Activated naive CD4-positive, alpha-beta T cell treated with Interleukin-2 at 50 U/mL for 16 hours (primary cell): ENCODE measurements around the gene MAZ.
A peak's percentile ranks its signal among the peaks of the same experiment; 100 is the strongest.
"Not testable (repeated sequence)": the region's sequence is repeated elsewhere in the genome, so short reads cannot be mapped to it uniquely, and the experiment has no call there.

Experiments used
- DNase-seq: peaks from one replicate; pipeline ENCODE4 v3.0.0-alpha.2; 2020

Gene MAZ

DNA sequence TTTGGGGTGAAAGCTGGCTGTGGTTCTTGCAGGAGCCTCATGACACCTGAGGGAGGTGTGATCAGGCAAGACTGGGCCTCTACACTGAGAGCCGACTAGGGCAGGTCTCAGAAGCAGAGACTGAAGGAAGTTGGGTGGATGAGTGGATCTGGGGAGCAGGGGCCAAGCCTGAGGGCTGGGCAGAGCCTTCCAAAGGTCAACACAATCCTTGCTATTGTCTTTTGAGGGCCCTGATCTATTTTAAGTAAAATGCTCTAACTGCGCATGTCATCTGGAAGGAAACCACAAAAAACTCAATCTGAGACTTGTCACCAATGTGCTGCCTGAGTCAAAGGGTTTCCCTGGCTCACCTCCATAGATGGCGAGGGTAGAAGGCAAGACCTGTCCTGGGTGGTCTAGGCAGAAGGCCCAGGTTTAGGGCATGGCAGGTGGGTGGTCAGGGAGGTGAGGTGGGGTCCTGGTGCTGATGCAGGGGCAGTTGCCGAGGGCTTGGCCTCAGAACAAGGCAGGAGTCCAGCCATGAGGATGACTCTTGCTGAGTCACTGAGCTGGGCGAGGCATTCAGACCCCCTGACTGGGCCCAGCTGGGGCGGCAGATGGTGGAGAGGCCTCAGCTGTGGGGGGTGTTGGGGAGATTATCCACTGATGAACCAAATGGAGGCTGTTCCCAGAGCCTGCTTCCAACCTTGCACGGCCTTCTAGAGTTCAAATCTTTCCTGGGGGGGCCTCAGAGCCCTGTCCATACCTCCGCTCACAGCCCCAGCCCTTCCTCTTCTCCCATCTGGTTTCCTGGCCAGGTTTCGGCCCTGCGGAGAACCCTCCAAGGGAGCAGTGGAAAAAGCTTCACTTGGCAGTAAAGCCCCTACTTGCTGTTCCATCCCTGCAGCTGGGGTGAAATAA lies 19.1 kb downstream of the MAZ start:
- peak; percentile 53 for DNase-seq

- no peak for DNase-seq
Observed at GRCh38 chr16:29826342-29826695, 20.0 kb downstream of the MAZ start.

GRCh38 chr16:29830774-29831173 lies 24.4 kb downstream of the MAZ start:
- no peak for DNase-seq

DNA sequence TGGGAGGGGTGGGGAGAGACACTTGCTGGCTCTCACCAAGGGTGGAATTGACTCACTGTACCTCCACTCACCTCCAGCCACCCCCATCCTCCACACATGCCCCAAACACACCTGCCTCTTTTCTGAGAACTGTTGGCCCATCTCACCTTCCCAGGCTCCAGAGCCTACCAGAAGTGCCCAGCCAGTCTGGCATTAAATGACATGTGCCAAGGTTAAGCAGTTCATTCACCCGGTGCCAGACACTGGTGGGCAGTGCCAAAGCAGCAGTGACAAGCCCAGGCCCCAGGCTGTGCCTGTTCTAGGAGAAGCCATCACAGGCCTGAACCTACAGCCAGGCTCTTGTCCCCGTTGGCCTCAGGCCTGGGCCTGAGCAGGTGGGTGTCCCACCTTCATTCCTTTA lies 25.2 kb downstream of the MAZ start:
- DNase-seq = no peak

- DNase-seq = not testable (repeated sequence)
Observed at GRCh38 chr16:29833219-29833618, 26.9 kb downstream of the MAZ start.

DNA sequence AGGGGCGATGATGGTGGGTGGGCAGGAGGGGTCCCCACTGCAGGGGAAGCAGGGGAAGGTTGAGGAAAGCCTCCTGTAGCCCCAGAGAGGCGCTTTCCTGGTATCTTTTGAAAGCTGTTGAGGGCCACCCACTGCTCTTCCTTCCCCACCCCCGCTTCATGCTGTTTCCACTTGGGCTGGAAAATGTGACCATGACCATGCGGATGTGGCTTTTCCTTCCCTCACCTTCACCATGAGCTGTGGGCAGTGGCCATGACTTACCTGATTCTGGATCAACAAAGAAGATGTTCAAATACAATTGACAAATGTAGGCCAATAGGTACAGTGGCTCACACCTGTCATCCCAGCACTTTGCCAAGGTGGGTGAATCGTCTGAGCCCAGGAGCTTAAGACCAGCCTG lies 27.8 kb downstream of the MAZ start:
- no peak for DNase-seq

GRCh38 chr16:29835926-29836325 lies 29.6 kb downstream of the MAZ start:
- no peak for DNase-seq

DNA sequence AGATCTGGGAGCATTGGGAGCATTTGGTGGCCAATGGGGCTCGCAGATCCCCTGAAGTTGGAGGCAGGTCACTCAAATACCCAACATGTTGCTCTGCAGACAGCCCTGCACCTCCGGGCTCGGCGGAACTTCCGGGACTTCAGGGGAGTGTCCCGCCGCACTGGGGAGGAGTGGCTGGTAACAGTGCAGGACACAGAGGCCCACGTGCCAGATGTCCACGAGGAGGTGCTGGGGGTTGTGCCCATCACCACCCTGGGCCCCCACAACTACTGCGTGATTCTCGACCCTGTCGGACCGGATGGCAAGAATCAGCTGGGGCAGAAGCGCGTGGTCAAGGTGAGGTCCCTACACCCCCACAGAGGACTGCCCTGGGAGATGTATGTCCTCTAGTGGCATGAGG lies 30.3 kb downstream of the MAZ start:
- DNase-seq = no peak

DNA sequence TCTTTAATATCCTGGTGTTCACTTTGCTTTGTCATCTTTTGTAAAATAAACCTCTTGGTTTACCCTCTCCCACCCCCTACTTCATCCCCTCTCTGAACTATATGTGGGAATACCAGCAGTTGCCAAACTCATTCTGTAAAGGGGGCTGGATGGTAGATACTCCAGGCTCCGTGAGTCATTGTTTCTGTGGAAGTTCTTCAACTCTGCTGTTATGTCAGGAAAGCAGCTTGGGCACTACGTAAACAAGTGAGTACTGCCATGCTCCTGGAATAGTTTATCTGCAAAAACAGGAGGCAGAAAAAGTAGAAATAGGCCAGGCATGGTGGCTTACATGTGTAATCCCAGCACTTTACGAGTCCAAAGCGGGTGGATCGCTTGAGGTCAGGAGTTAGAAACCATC lies 31.5 kb downstream of the MAZ start:
- no peak for DNase-seq

GRCh38 chr16:29839822-29840221 lies 33.5 kb downstream of the MAZ start:
- DNase-seq = no peak

- DNase-seq = no peak
Observed at GRCh38 chr16:29840240-29840639, 33.9 kb downstream of the MAZ start.

GRCh38 chr16:29841631-29842030 lies 35.3 kb downstream of the MAZ start:
- no peak for DNase-seq

GRCh38 chr16:29842732-29843346 lies 36.5 kb downstream of the MAZ start:
- no peak for DNase-seq

DNA sequence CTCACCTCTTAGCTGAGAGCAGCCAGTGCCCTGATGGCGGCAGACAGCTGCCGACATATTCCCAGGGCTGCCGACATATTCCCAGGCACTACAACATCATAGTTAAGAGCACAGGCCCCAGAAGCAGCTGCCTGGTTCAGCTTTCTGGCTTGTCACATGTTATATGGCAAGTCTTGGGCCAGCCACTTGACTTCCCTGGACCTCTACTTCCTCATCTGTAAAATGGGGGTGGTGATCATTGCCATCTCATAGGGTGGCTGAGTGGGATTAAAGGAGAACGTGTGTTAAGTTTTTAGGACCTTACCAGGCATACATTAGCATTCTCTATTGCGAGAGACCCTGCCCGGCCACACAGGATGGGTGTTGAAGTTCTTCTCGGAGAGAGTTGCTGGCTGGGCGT lies 37.6 kb downstream of the MAZ start:
- DNase-seq = no peak

DNA sequence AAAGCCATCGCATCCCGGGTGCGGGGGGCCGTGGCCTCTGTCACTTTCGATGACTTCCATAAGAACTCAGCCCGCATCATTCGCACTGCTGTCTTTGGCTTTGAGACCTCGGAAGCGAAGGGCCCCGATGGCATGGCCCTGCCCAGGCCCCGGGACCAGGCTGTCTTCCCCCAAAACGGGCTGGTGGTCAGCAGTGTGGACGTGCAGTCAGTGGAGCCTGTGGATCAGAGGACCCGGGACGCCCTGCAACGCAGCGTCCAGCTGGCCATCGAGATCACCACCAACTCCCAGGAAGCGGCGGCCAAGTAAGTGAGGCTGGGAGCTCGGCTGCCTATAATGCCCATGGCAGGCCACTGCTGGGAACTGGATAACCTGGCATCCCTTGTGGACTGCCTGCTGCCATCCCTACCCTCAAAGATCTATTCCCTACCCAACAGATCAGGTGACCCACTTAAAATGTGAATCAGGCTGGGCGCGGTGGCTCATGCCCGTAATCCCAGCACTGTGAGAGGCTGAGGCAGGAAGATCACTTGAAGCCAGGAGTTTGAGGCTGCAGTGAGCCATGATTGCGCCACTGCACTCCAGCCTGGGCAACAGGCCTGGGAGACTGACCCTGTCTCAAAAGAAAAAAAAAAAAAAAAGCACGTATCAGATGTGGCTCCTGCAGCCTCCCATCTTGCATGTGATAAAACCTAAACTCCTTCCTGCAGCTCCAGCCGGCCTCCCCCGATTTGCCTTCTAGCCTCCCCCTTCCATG lies 38.4 kb downstream of the MAZ start:
- no peak for DNase-seq

DNA sequence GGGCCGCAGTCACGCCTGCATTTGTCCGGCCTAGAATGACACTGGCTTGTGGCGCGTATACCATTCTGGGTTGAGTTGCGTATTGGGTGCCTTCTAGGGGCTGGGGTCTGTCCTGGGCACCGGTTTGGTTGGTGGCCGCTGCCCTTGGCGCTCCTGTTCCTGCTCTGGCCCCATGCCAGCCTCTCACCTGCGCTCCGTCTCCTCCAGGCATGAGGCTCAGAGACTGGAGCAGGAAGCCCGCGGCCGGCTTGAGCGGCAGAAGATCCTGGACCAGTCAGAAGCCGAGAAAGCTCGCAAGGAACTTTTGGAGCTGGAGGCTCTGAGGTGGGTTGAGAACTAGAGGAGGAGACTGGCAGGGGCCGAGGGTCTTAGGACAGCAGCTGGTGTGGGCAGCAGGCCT lies 39.3 kb downstream of the MAZ start:
- DNase-seq = no peak

- DNase-seq = peak; percentile 80
Observed at GRCh38 chr16:29848420-29849297, 42.3 kb downstream of the MAZ start.

DNA sequence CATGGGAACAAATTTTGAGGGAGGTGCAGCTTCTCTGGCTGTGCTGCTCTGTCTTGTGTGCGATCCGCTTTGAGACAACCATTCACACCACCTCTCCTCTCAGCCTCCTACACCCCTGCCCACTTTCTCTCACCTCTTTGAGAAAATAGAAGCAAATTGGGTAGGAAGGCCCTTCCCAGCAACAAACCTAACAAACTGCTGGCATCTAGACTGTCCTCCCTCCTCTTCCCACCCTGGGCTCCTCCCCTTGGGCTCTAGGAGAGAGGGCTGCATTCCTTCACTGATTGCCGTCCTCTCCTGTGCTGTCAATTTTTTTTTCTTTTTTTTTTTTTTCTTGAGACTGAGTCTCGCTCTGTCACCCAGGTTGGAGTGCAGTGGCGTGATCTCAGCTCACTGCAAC lies 43.2 kb downstream of the MAZ start:
- DNase-seq = no peak

- DNase-seq = no peak
Observed at GRCh38 chr16:29850998-29851397, 44.7 kb downstream of the MAZ start.

GRCh38 chr16:29852654-29853053 lies 46.3 kb downstream of the MAZ start:
- no peak for DNase-seq

DNA sequence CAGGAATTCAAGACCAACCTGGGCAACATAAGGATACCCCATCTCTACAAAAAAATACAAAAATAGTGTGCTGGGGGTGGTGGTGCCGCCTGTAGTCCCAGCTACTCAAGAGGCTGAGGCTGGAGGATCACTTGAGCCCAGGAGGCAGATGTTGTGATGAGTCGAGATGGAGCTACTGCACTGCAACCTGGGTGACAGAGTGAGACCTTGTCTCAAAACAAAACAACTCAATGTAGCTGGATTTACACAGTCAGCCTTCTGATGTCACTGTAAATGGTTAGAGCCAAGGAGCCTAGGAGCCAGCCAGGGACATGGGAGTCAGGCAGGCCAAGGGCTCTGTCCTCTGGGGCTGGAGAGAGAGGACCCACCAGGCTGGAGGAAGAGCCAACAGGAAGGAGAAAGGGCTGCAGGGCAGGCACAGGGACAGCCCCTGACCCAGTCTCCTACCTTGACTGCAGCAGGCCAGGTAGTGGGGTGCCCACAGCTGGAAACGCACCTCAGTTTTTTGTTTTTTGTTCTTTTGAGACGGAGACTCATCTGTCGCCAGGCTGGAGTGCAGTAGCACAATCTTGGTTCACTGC lies 48.3 kb downstream of the MAZ start:
- no peak for DNase-seq

DNA sequence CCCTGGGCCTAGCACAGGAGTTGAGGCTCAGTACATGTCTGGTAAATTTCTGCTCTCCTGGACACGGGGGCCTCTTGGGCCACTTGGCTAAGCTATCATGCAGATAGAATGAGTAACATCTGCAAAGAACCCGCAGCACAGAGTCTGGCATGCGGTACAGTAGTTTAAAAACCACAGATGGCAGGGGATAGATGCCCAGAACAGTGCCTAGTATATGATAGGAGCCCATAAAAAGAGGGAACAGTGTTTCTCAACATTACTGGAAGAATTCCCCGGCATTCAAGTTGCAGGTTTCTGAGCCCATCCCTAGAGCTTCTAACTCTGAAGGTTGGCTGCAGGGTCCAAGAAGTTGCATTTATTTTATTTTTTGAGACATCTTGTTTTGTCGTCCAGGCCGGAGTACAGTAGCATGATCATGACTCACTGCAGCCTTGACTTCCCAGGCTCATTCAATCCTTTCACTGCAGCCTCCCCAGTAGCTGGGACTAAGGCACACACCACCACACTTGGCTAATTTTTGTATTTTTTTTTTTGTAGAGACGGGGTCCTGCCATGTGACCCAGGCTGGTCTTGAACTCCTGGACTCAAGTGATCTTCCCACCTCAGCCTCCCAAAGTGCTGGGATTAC lies 50.9 kb downstream of the MAZ start:
- DNase-seq = no peak
